Pancreas (tissue), 10 donors: Measurements from ENCODE around the gene JPH3. TPM values are rescaled to one million over a fixed set of nuclear protein-coding genes. Genes with fewer than 3 reads are reported as not detected.

Experiments
- ATAC-seq, 4 donors: fragments of 200-7000 bp; cut with Tn5 transposase; one replicate each; pipeline versions ENCODE4 v1.8.0 to v1.9.1; 2020; ENCODE audit warnings: mild to moderate bottlenecking in 4 of 4, moderate library complexity in 4 of 4
- DNase-seq, 6 donors: peaks; one replicate each; pipeline ENCODE4 v3.0.0-alpha.2; 2020
- FAIRE-seq: peaks from 2 replicates; lab custom pipeline; 2012; peaks lifted over from hg19 to GRCh38; lab: Jason Lieb, UNC
- H3K27ac ChIP-seq, 4 donors: fragments of 200-600 bp; sonication (generic); 1 replicate in 3 of 4; 2 replicates in 1 of 4; pipeline versions ENCODE4 v1.5.0 to v1.8.0; 2020
- H3K27me3 ChIP-seq, 4 donors: fragments of 200-600 bp; one replicate each; pipeline ENCODE4 v1.8.0; 2021
- H3K36me3 ChIP-seq, 3 donors: fragments of 200-600 bp; sonication (generic) in 1 of 3; one replicate each; pipeline versions ENCODE4 v1.5.0 to v1.8.0; 2020 to 2021
- H3K4me1 ChIP-seq, 3 donors: fragments of 200-600 bp; one replicate each; pipeline ENCODE4 v1.8.0; 2021
- H3K4me3 ChIP-seq, 4 donors: fragments of 200-600 bp; sonication (generic) in 2 of 4; one replicate each; pipeline versions ENCODE4 v1.5.0 to v1.8.0; 2020 to 2021
- H3K9me3 ChIP-seq, 4 donors: fragments of 200-600 bp; one replicate each; pipeline ENCODE4 v1.8.0; 2021
- CTCF ChIP-seq, 4 donors: fragments of 200-600 bp; sonication (generic) in 3 of 4; IDR thresholded peaks; one replicate each; pipeline versions ENCODE4 v1.5.0 to v1.8.0; 2021; ENCODE audit warnings: antibody characterized with exemption in 4 of 4
- WGBS, 2 donors: extraction: QIAGEN DNeasy Blood & Tissue Kit; methylation state at CpG; one replicate each; pipeline ENCODE4 v1.1.7; 2013; 5-methylcytosine and 5-hydroxymethylcytosine counted together
- intact Hi-C, 3 donors: fragments of 100-400 bp; cut with DNase I; formaldehyde crosslinking; loops; one replicate each; pipeline versions ENCODE4 v1.11.1 to v1.14.2; 2022
- polyA plus RNA-seq, 2 donors: library from polyadenylated mRNA; stranded (reverse); fragments of 200-250 nt; gene quantifications; one replicate each; pipeline ENCODE4 v1.2.3, GENCODE V29; 2013
- total RNA-seq, 6 donors: library from RNA; stranded (reverse); fragmentation: NEBNext Ultra II Directional in 4 of 6; extraction: Animal tissue kit (Norgen Biotek cat#: 25700) in 4 of 6; gene quantifications; one replicate each; pipeline versions ENCODE4 v1.2.1 to v1.2.4, GENCODE V29; 2021 to 2023
- donor health status: healthy with polysubstance abuse.
- donor health status: DM: no; HTN: no; CAD: no; lungs with moderate emphysema.
- donor health status: DM: no; HTN: no; CAD: no.
- donor health status: control.
- donor health status: control.
- donor health status: Bipolar disorder and iron deficiency.
- donor health status: DM: yes; HTN: yes; CAD: no.
- donor health status: DM: no; HTN: no; CAD: no.
- donor health status: DM: no; HTN: no; CAD: no.
- donor health status: DM: yes; HTN: yes; CAD: no.

JPH3 gene
- total and polyA plus RNA-seq, 8 donors = 0.09 to 1.9 (median 0.41) TPM

- no peak for TF ChIP-seq CTCF (IDR thresholded peaks at IDR 0.05)
These were observed 6.6 kb upstream of the JPH3 start for GRCh38 chr16:87595712-87596111.

GRCh38 chr16:87597324-87597830 is 4.9 kb upstream of the JPH3 start:
- WGBS, 2 donors = 76 to 89% methylated on average over 6 of the region's 6 CpGs
- DNase-seq (no peak), FAIRE-seq (no peak), ATAC-seq (no peak)
- Histone ChIP-seq H3K36me3 (no peaks in the 10 kb centered on the region), H3K27me3 (peaks cover 0 to 8% (median 0%) of the 10 kb centered on the region in 4 donors), H3K4me1 (no peaks in the 10 kb centered on the region), H3K4me3 (no peak overlapping the region), H3K27ac (no peak overlapping the region), H3K9me3 (no peaks in the 10 kb centered on the region)
- no peak for TF ChIP-seq CTCF (IDR thresholded peaks at IDR 0.05)
- intact Hi-C loops = no loop called here

More at GRCh38 chr16:87595712-87596111, 6.6 kb upstream of the JPH3 start:
- intact Hi-C loops = no loop called here
- H3K9me3 ChIP-seq = no peaks in the 10 kb centered on the region
- ATAC-seq (no peak), FAIRE-seq (no peak), DNase-seq (no peak)
- H3K27ac ChIP-seq = no peak overlapping the region
- H3K27me3 ChIP-seq = peaks cover 0 to 4% (median 0%) of the 10 kb centered on the region in 4 donors
- no peaks in the 10 kb centered on the region for H3K36me3 ChIP-seq
- WGBS, 2 donors = 39 to 62% methylated on average over 5 of the region's 5 CpGs
- H3K4me3 ChIP-seq = no peak overlapping the region
- H3K4me1 ChIP-seq = no peaks in the 10 kb centered on the region

- WGBS, 2 donors = 54 to 60% methylated on average over 5 of the region's 5 CpGs
- DNase-seq = no peak
- no peaks in the 10 kb centered on the region for H3K9me3 ChIP-seq
- no peaks in the 10 kb centered on the region for H3K36me3 ChIP-seq
- ATAC-seq = no peak
- TF ChIP-seq CTCF (IDR thresholded peaks at IDR 0.05) = no peak
- no peaks in the 10 kb centered on the region for H3K4me1 ChIP-seq
- no peak overlapping the region for H3K4me3 ChIP-seq
- no peak for FAIRE-seq
- no peak overlapping the region for H3K27ac ChIP-seq
- peaks cover 0 to 12% (median 0%) of the 10 kb centered on the region in 4 donors for H3K27me3 ChIP-seq
- intact Hi-C loops = no loop called here
These were observed 3.9 kb upstream of the JPH3 start for GRCh38 chr16:87598431-87598830.

GRCh38 chr16:87600246-87600645 is 2.1 kb upstream of the JPH3 start:
- no peaks in the 10 kb centered on the region for H3K9me3 ChIP-seq
- no peak overlapping the region for H3K4me3 ChIP-seq
- ATAC-seq = no peak
- peaks cover 0 to 19% (median 0%) of the 10 kb centered on the region in 4 donors for H3K27me3 ChIP-seq
- no peak for TF ChIP-seq CTCF (IDR thresholded peaks at IDR 0.05)
- FAIRE-seq = no peak
- no peak overlapping the region for H3K27ac ChIP-seq
- intact Hi-C loops = no loop called here
- DNase-seq = no peak
- no peaks in the 10 kb centered on the region for H3K36me3 ChIP-seq
- 54 to 59% methylated on average over 6 of the region's 6 CpGs for WGBS, 2 donors
- H3K4me1 ChIP-seq = no peaks in the 10 kb centered on the region

GRCh38 chr16:87601401-87601981 is 817 bp upstream of the JPH3 start:
- intact Hi-C loops = no loop called here
- H3K9me3 ChIP-seq = no peaks in the 10 kb centered on the region
- H3K4me3 ChIP-seq = no peak overlapping the region
- TF ChIP-seq CTCF (IDR thresholded peaks at IDR 0.05) = no peak
- 3 to 4% methylated on average over 32 of the region's 32 CpGs for WGBS, 2 donors
- DNase-seq = no peak
- no peak for FAIRE-seq
- H3K27me3 ChIP-seq = peaks cover 0 to 19% (median 0%) of the 10 kb centered on the region in 4 donors
- H3K27ac ChIP-seq = no peak overlapping the region
- H3K36me3 ChIP-seq = no peaks in the 10 kb centered on the region
- no peak for ATAC-seq
- H3K4me1 ChIP-seq = no peaks in the 10 kb centered on the region
